K562 (cell line): Measurements from ENCODE around the gene OR2B2. TPM values are rescaled to one million over a fixed set of nuclear protein-coding genes. Genes with fewer than 3 reads are reported as not detected.

Source experiments
- ATAC-seq: fragments of 200-7000 bp; cut with Tn5 transposase; 3 replicates; pipeline ENCODE4 v1.9.1; 2020; ENCODE audit warnings: moderate library complexity
- BruUV-seq: library from RNA; stranded (reverse); fragments of 400-500 nt; replicated peaks from 2 replicates; lab custom pipeline; 2021; lab: Mats Ljungman, UMichigan
- CTCF ChIA-PET: fragments of 300-600 bp; formaldehyde crosslinking; extraction: SDS; loops from one replicate; lab custom pipeline; 2021; ENCODE audit warnings: low intra/inter-chr PET ratio; lab: Yijun Ruan, JAX
- POLR2A ChIA-PET: fragments of 300-600, 350-650 bp; sonication (Branson Sonifier 250); formaldehyde crosslinking; extraction: SDS; loops from one replicate; lab custom pipeline; 2021; ENCODE audit warnings: antibody characterized with exemption, inconsistent platforms; lab: Yijun Ruan, JAX
- DNase-seq, 4 experiments: peaks; one replicate each; pipeline versions ENCODE4 v3.0.0 to v3.0.0-alpha.2; 2011 to 2018; ENCODE audit warnings: low spot score in 3 of 4, mixed read lengths in 3 of 4; ENCODE audit errors: extremely low read depth in 1 of 4
- FAIRE-seq: peaks from 2 replicates; lab custom pipeline; 2011; peaks lifted over from hg19 to GRCh38; lab: Jason Lieb, UNC
- H2AFZ ChIP-seq: 2 replicates; pipeline ENCODE4 v1.6.0; 2011; ENCODE audit warnings: low read depth, low read length, control low read depth, inconsistent platforms
- H3K27ac ChIP-seq: fragments of 200-600 bp; 3 replicates; pipeline ENCODE4 v1.8.0; 2011; ENCODE audit warnings: low read depth, mild to moderate bottlenecking, control low read depth, inconsistent platforms, low read length, moderate library complexity, mixed read lengths; ENCODE audit errors: extremely low read depth
- H3K27me3 ChIP-seq, 2 experiments: fragments of 300-600 bp in 1 of 2; 2 replicates in 1 of 2; 3 replicates in 1 of 2; pipeline versions ENCODE4 v1.6.0 to v1.8.0; 2011; ENCODE audit warnings: inconsistent platforms in 2 of 2, low read length in 2 of 2, mild to moderate bottlenecking in 1 of 2, mixed read lengths in 1 of 2, moderate library complexity in 1 of 2; ENCODE audit not compliant: control insufficient read depth in 2 of 2, insufficient read depth in 2 of 2
- H3K36me3 ChIP-seq: fragments of 300-600 bp; 3 replicates; pipeline ENCODE4 v1.8.0; 2011; ENCODE audit warnings: mild to moderate bottlenecking, low read length, inconsistent platforms; ENCODE audit not compliant: control insufficient read depth, insufficient read depth
- H3K4me1 ChIP-seq, 2 experiments: fragments of 200-600 bp in 1 of 2; replicated peaks in 1 of 2; 2 replicates in 1 of 2; 3 replicates in 1 of 2; pipeline versions ENCODE4 v1.5.1 to v1.8.0; 2011; ENCODE audit warnings: inconsistent platforms in 2 of 2, low read length in 2 of 2, mild to moderate bottlenecking in 1 of 2, mixed read lengths in 1 of 2, moderate library complexity in 1 of 2; ENCODE audit not compliant: control insufficient read depth in 2 of 2, insufficient read depth in 2 of 2
- H3K4me2 ChIP-seq: 2 replicates; pipeline ENCODE4 v1.6.1; 2011; ENCODE audit warnings: low read length, control low read depth, inconsistent platforms, mixed read lengths; ENCODE audit not compliant: insufficient read depth
- H3K4me3 ChIP-seq: fragments of 200-600 bp; sonication (generic), shearing (Covaris generic); 2 replicates; pipeline ENCODE4 v1.5.1; 2016; ENCODE audit warnings: control low read depth, inconsistent platforms
- H3K79me2 ChIP-seq: fragments of 200-600 bp; 3 replicates; pipeline ENCODE4 v1.8.0; 2011; ENCODE audit warnings: low read length, inconsistent platforms; ENCODE audit not compliant: control insufficient read depth, insufficient read depth
- H3K9ac ChIP-seq, 2 experiments: 2 replicates each; pipeline versions ENCODE4 v1.6.0 to v1.6.1; 2011; ENCODE audit warnings: low read depth in 2 of 2, low read length in 2 of 2, control low read depth in 1 of 2, inconsistent platforms in 1 of 2, mild to moderate bottlenecking in 1 of 2, mixed read lengths in 1 of 2; ENCODE audit not compliant: insufficient read depth in 1 of 2
- H3K9me1 ChIP-seq: one replicate; pipeline ENCODE4 v1.6.0; 2011; ENCODE audit warnings: inconsistent platforms, mild to moderate bottlenecking, low read length, moderate library complexity; ENCODE audit not compliant: control insufficient read depth, insufficient read depth
- H3K9me3 ChIP-seq: replicated peaks from 2 replicates; pipeline ENCODE4 v1.5.1; 2011; ENCODE audit warnings: low read depth, low read length, inconsistent platforms; ENCODE audit not compliant: control insufficient read depth, insufficient read depth
- H4K20me1 ChIP-seq: replicated peaks from 2 replicates; pipeline ENCODE4 v1.6.1; 2011; ENCODE audit warnings: low read length, inconsistent platforms, mixed read lengths; ENCODE audit not compliant: control insufficient read depth, insufficient read depth
- CREB3L1 ChIP-seq: fragments of 450-650 bp; IDR thresholded peaks from 2 replicates; pipeline ENCODE4 v1.6.1; 2014; ENCODE audit warnings: low read depth, mild to moderate bottlenecking, moderate library complexity, borderline replicate concordance
- CREBBP ChIP-seq: IDR thresholded peaks from one replicate; pipeline ENCODE4 v1.6.1; 2012; ENCODE audit warnings: low read depth, mild to moderate bottlenecking, control low read depth, inconsistent platforms, low read length
- LCOR ChIP-seq: sonication (generic); formaldehyde crosslinking; IDR thresholded peaks from 2 replicates; pipeline ENCODE4 v1.8.0; 2022; ENCODE audit warnings: mild to moderate bottlenecking, missing genetic modification reagents
- LEF1 ChIP-seq: fragments of 450-650 bp; IDR thresholded peaks from 2 replicates; pipeline ENCODE4 v1.6.1; 2016; ENCODE audit warnings: mild to moderate bottlenecking
- MCM7 ChIP-seq, 2 experiments: fragments of 450-650 bp; IDR thresholded peaks; 2 replicates each; pipeline ENCODE4 v1.6.1; 2016 to 2018
- NCOA2 ChIP-seq, 2 experiments: fragments of 450-650 bp; IDR thresholded peaks; 2 replicates each; pipeline ENCODE4 v1.6.1; 2018; ENCODE audit warnings: mild to moderate bottlenecking in 2 of 2, moderate library complexity in 1 of 2; ENCODE audit not compliant: partially characterized antibody in 2 of 2
- NR3C1 ChIP-seq: sonication (generic); formaldehyde crosslinking; IDR thresholded peaks from 2 replicates; pipeline ENCODE4 v1.8.1; 2022; ENCODE audit warnings: missing genetic modification reagents
- SMC3 ChIP-seq: conservative IDR thresholded peaks from 2 replicates; pipeline ENCODE4 v1.6.1; 2011; ENCODE audit warnings: low read depth, low read length, improper control_type of control experiment; ENCODE audit not compliant: insufficient read depth
- SREBF2 ChIP-seq: sonication (generic); formaldehyde crosslinking; IDR thresholded peaks from 2 replicates; pipeline ENCODE4 v1.4.0; 2020; ENCODE audit warnings: mild to moderate bottlenecking, missing genetic modification reagents
- TOE1 ChIP-seq, 2 experiments: fragments of 450-650 bp in 1 of 2; sonication (generic) in 1 of 2; formaldehyde crosslinking in 1 of 2; IDR thresholded peaks; 2 replicates each; pipeline versions ENCODE4 v1.7.1 to v1.8.0; 2016 to 2022; ENCODE audit warnings: borderline replicate concordance in 2 of 2, mild to moderate bottlenecking in 2 of 2, antibody characterized with exemption in 1 of 2, inconsistent platforms in 1 of 2, low read depth in 1 of 2, missing genetic modification reagents in 1 of 2, moderate library complexity in 1 of 2
- ZC3H4 ChIP-seq: sonication (generic); formaldehyde crosslinking; IDR thresholded peaks from 2 replicates; pipeline ENCODE4 v1.9.0; 2021; ENCODE audit warnings: missing genetic modification reagents, borderline replicate concordance
- ZNF133 ChIP-seq: fragments of 250-450 bp; sonication (Bioruptor Pico); IDR thresholded peaks from 2 replicates; pipeline ENCODE4 v1.4.0; 2020; ENCODE audit warnings: mild to moderate bottlenecking
- ZNF24 ChIP-seq: fragments of 450-650 bp; IDR thresholded peaks from 2 replicates; pipeline ENCODE4 v1.6.1; 2016
- ZNF384 ChIP-seq: IDR thresholded peaks from 2 replicates; pipeline ENCODE4 v1.6.1; 2012; ENCODE audit warnings: low read depth, low read length, improper control_type of control experiment
- ZNF507 ChIP-seq: conservative IDR thresholded peaks from 2 replicates; pipeline ENCODE4 v1.6.1; 2017; ENCODE audit warnings: missing genetic modification characterization, missing compliant biosample characterization
- WGBS: fragments of 100-300 bp; shearing (Covaris generic); methylation state at CpG from one replicate; pipeline ENCODE4 v1.1.6; 2016; ENCODE audit warnings: low coverage, mixed read lengths; ENCODE audit not compliant: insufficient coverage; ENCODE audit errors: missing lambda C conversion rate; 5-methylcytosine and 5-hydroxymethylcytosine counted together
- in situ Hi-C: fragments of 300-500 bp; cut with MboI; formaldehyde crosslinking; loops from 4 replicates; pipeline ENCODE4 v1.15.0; 2018; ENCODE audit warnings: inconsistent platforms, mixed read lengths
- intact Hi-C: fragments of 100-400 bp; cut with micrococcal nuclease; formaldehyde crosslinking; loops from 2 replicates; pipeline ENCODE4 v1.14.2; 2022
- polyA plus RNA-seq, 8 experiments: library from polyadenylated mRNA; depleted of rRNA in 4 of 8; stranded (reverse) in 5 of 8; unstranded in 3 of 8; fragments of >200 nt; fragmentation: Nextera tagmentation in 2 of 8; fragmentation: Illumina TruSeq in 1 of 8; extraction: Ambion mirVana in 2 of 8; extraction: Trizol in 1 of 8; gene quantifications; 2 replicates each; pipeline versions ENCODE4 v1.2.1 to v1.2.3, GENCODE V29; 2011 to 2014; ENCODE audit warnings: inconsistent platforms in 1 of 8, missing spikeins in 1 of 8
- total RNA-seq, 7 experiments: library from RNA; depleted of rRNA in 6 of 7; stranded (reverse); fragments of >200 nt in 6 of 7; fragmentation: Illumina TruSeq in 2 of 7; extraction: Trizol in 2 of 7; gene quantifications; 2 replicates each; pipeline versions ENCODE4 v1.2.1 to v1.2.3, GENCODE V29; 2011 to 2021; ENCODE audit warnings: low replicate concordance in 1 of 7
- TF ChIP-seq, protein P1 (sequence below): fragments of 450-650 bp; formaldehyde crosslinking; IDR thresholded peaks from 2 replicates; pipeline ENCODE4 v1.4.0; 2020; ENCODE audit warnings: mild to moderate bottlenecking, moderate library complexity

The OR2B2 gene
- total and polyA plus RNA-seq, 9 of the 15 experiments (the other 6 are each of a cell fraction or from before 2014, with no cell fraction given), result 0.24 TPM; not detected in 8

DNA sequence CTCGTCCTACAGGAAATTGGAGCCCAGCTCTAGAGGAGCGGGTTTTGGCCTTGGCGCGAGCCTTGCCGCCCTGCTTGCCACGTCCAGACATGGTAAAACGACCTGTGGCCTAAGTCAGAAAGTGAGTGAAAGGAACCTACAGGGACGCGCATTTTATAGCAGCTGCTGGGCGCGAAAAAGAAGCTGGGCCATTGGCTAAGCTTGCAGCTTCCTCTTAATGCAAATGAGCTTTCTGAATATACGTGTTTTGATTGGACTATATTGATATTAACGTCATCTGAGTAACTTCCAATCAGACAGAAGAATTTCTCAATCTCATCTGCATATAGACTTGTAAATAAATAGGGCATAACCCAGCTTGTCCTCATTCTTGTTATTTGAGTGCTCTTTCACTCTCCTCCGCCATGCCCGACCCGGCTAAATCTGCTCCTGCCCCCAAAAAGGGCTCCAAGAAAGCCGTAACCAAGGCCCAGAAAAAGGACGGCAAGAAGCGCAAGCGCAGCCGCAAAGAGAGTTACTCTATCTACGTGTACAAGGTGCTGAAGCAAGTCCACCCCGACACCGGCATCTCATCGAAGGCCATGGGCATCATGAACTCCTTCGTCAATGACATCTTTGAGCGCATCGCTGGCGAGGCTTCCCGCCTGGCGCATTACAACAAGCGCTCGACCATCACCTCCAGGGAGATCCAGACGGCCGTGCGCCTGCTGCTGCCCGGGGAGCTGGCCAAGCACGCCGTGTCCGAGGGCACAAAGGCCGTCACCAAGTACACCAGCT is 18.9 kb downstream of the OR2B2 start (continued):
- TF ChIP-seq SREBF2 (no peak), SMC3 (no peak), TOE1 (IDR thresholded peaks at IDR 0.05; ENCODE audit: borderline replicate concordance) (peak; percentile 63; the same call in 1 of the 2 replicates), TOE1 (CRISPR knock-in tag; IDR thresholded peaks at IDR 0.05; ENCODE audit: borderline replicate concordance, low read depth) (peak; percentile 93)

DNA sequence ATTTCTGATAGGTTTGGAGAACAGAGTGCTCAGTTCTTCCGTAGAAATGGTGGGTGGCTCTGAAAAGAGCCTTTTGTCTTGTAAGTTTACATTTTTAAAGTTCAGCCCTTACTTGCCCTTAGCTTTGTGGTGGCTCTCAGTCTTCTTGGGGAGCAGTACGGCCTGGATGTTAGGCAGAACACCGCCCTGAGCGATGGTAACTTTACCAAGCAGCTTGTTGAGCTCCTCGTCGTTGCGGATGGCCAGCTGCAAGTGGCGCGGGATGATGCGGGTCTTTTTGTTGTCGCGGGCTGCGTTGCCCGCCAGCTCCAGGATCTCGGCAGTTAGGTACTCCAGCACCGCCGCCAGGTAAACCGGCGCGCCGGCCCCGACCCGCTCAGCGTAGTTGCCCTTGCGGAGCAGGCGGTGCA is 19.5 kb downstream of the OR2B2 start:
- Histone ChIP-seq H3K9ac (peak overlapping the region; percentile 86 to 97), H3K4me3 (peak overlapping the region; percentile 79), H3K9me3 (no peaks in the 10 kb centered on the region), H3K4me1 (peaks cover 19 to 35% of the 10 kb centered on the region in 2 experiments), H3K36me3 (peaks cover 34% of the 10 kb centered on the region), H4K20me1 (peaks cover 17% of the 10 kb centered on the region), H2AFZ (no peak overlapping the region), H3K27me3 (no peaks in the 10 kb centered on the region), H3K79me2 (peaks cover 77% of the 10 kb centered on the region), H3K9me1 (no peaks in the 10 kb centered on the region), H3K4me2 (peak overlapping the region; percentile 79), H3K27ac (peak overlapping the region; percentile 85)
- BruUV-seq, result TSS peak; percentile 80
- ChIA-PET CTCF (no interaction called here), POLR2A (interaction anchor here (0.6 to 8.2 kb wide), 103 partner anchors 9 to 1870 kb away, joined by 3 to 826 read pairs (median 4); partner anchors contain the start of genes PRSS16, ZKSCAN8, ZNF184 and ZNF391)
- under 1% methylated on average over 26 of the region's 26 CpGs for WGBS
- intact Hi-C loops (loop anchor here (1.0 to 10.0 kb wide), 10 partner anchors 27 to 1860 kb away; a partner anchor contains a TSS), in situ Hi-C loops (loop anchor here (5.0 kb wide), 3 partner anchors 55 to 745 kb away; a partner anchor contains a TSS)
- DNase-seq (no peak), FAIRE-seq (no peak), ATAC-seq (no peak; the same call in 2 of the 3 replicates)
- TF ChIP-seq MCM7 (IDR thresholded peaks at IDR 0.05) (no peak), LEF1 (peak; percentile 53; the same call in 1 of the 2 replicates), CREBBP (no peak), LCOR (CRISPR knock-in tag) (no peak), ZNF24 (no peak), NR3C1 (CRISPR knock-in tag) (no peak; the same call in 1 of the 2 replicates), NCOA2 (IDR thresholded peaks at IDR 0.05; ENCODE audit: partially characterized antibody in 2 of 2) (no peak), ZNF384 (no peak), ZC3H4 (CRISPR knock-in tag) (peak; percentile 99), ZNF507 (tag) (no peak), CREB3L1 (no peak), ZNF133 (CRISPR knock-in tag) (no peak)
- TF ChIP-seq, protein P1, sequence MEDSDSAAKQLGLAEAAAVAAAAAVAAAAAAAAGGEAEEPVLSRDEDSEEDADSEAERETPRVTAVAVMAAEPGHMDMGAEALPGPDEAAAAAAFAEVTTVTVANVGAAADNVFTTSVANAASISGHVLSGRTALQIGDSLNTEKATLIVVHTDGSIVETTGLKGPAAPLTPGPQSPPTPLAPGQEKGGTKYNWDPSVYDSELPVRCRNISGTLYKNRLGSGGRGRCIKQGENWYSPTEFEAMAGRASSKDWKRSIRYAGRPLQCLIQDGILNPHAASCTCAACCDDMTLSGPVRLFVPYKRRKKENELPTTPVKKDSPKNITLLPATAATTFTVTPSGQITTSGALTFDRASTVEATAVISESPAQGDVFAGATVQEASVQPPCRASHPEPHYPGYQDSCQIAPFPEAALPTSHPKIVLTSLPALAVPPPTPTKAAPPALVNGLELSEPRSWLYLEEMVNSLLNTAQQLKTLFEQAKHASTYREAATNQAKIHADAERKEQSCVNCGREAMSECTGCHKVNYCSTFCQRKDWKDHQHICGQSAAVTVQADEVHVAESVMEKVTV (CRISPR knock-in tag), result no peak
